Psoas muscle (tissue), 8 donors: ENCODE data around the gene RSPO4. TPM values are rescaled to one million over a fixed set of nuclear protein-coding genes. Genes with fewer than 3 reads are reported as not detected.

Source experiments
- ATAC-seq, 4 donors: fragments of 200-7000 bp; cut with Tn5 transposase; one replicate each; pipeline ENCODE4 v1.9.1; 2020; ENCODE audit warnings: moderate library complexity in 3 of 4, mild to moderate bottlenecking in 2 of 4
- DNase-seq, 2 donors: peaks; one replicate each; pipeline ENCODE4 v3.0.0-alpha.2; 2020
- H3K27ac ChIP-seq: fragments of 200-600 bp; one replicate; pipeline ENCODE4 v1.8.0; 2022
- H3K27me3 ChIP-seq, 3 donors: fragments of 200-600 bp in 1 of 3; one replicate each; pipeline versions ENCODE4 v1.6.1 to v1.8.0; 2013 to 2022; ENCODE audit warnings: low read length in 2 of 3, mild to moderate bottlenecking in 2 of 3, moderate library complexity in 1 of 3; ENCODE audit not compliant: insufficient read depth in 3 of 3
- H3K36me3 ChIP-seq, 2 donors: fragments of 200-600 bp in 1 of 2; one replicate each; pipeline versions ENCODE4 v1.6.1 to v1.8.0; 2013 to 2022; ENCODE audit warnings: low read depth in 1 of 2, mild to moderate bottlenecking in 1 of 2, moderate library complexity in 1 of 2; ENCODE audit not compliant: insufficient read depth in 1 of 2
- H3K4me1 ChIP-seq: fragments of 200-600 bp; one replicate; pipeline ENCODE4 v1.8.0; 2022
- H3K4me3 ChIP-seq: fragments of 200-600 bp; one replicate; pipeline ENCODE4 v1.8.0; 2022; ENCODE audit warnings: mild to moderate bottlenecking
- H3K9me3 ChIP-seq: fragments of 200-600 bp; one replicate; pipeline ENCODE4 v1.8.0; 2022
- WGBS, 3 donors: extraction: QIAGEN DNeasy Blood & Tissue Kit; methylation state at CpG; one replicate each; pipeline versions ENCODE4 v1.1.6 to v1.1.7; 2013; 5-methylcytosine and 5-hydroxymethylcytosine counted together
- intact Hi-C, 2 donors: fragments of 100-400 bp; cut with DNase I; formaldehyde crosslinking; loops; one replicate each; pipeline versions ENCODE4 v1.11.0 to v1.14.2; 2022
- polyA plus RNA-seq, 3 donors: library from polyadenylated mRNA; stranded (reverse); fragments of 200-250 nt; gene quantifications; one replicate each; pipeline ENCODE4 v1.2.3, GENCODE V29; 2013
- total RNA-seq, 4 donors: library from RNA; stranded (reverse); fragmentation: NEBNext Ultra II Directional in 2 of 4; extraction: Animal tissue kit (Norgen Biotek cat#: 25700) in 2 of 4; gene quantifications; one replicate each; pipeline versions ENCODE4 v1.2.1 to v1.2.4, GENCODE V29; 2021 to 2023
- TF ChIP-seq, protein P1 (sequence below): fragments of 200-600 bp; IDR thresholded peaks from one replicate; pipeline ENCODE4 v1.8.0; 2022; ENCODE audit warnings: antibody characterized with exemption
- donor health status: healthy with polysubstance abuse.
- donor health status: DM: no; HTN: no; CAD: no; lungs with moderate emphysema.
- donor health status: Bipolar disorder and iron deficiency.
- donor health status: healthy.
- donor health status: DM: yes; HTN: yes; CAD: no.
- donor health status: DM: no; HTN: no; CAD: no.
- donor health status: DM: no; HTN: no; CAD: no.
- donor health status: DM: yes; HTN: yes; CAD: no.

The RSPO4 gene
- total and polyA plus RNA-seq, 7 donors: 0.01 to 0.13 (median 0.03) TPM; not detected in 4

DNA sequence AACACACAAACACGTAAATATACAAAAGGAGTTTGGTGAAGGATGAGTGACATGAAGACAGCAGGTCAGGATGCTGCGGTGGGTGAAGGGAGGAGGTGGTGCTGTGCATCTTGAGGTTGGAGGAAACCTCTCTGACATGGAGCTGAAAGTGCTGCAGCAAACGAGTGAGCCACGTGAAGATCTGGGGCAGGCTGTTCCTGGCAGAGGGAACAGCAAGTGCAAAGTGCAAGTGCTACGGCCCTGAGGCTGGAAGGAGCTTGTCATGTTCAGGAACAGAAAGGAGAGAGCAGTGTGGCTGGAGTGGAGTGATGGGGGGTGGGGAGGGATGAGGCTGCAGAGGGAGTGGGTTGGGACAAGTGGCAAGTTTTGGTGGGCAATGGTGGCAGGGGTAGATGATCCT is 61.2 kb downstream of the RSPO4 start:
- 70 to 73% (median 70%) methylated on average over 5 of the region's 5 CpGs for WGBS, 3 donors
- DNase-seq (no peak), ATAC-seq (no peak)
- Histone ChIP-seq H3K27ac (no peak overlapping the region), H3K4me1 (no peaks in the 10 kb centered on the region), H3K9me3 (no peaks in the 10 kb centered on the region), H3K4me3 (no peak overlapping the region), H3K27me3 (no peaks in the 10 kb centered on the region), H3K36me3 (no peaks in the 10 kb centered on the region)
- TF ChIP-seq, protein P1, sequence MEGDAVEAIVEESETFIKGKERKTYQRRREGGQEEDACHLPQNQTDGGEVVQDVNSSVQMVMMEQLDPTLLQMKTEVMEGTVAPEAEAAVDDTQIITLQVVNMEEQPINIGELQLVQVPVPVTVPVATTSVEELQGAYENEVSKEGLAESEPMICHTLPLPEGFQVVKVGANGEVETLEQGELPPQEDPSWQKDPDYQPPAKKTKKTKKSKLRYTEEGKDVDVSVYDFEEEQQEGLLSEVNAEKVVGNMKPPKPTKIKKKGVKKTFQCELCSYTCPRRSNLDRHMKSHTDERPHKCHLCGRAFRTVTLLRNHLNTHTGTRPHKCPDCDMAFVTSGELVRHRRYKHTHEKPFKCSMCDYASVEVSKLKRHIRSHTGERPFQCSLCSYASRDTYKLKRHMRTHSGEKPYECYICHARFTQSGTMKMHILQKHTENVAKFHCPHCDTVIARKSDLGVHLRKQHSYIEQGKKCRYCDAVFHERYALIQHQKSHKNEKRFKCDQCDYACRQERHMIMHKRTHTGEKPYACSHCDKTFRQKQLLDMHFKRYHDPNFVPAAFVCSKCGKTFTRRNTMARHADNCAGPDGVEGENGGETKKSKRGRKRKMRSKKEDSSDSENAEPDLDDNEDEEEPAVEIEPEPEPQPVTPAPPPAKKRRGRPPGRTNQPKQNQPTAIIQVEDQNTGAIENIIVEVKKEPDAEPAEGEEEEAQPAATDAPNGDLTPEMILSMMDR: no peak
- intact Hi-C loops: no loop called here

DNA sequence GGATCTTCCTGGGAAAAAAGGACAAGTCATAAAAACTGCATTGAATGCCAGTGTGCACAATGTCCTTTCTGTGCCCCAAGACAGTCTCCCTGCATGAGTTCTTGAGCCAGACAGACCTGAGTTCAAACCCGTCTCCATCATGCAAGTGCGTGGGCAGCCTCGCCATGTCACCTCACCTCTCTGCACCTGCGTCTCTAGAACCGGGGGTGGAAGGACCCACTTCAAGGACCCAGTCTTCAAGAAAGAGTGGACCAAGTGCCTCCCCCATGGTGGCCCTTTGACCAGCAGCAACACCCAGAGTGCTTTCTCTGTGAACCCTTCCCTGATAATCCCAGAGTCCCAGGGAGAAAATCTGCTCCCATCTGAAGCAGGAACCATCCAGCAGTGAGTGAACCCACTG is 62.5 kb downstream of the RSPO4 start:
- Histone ChIP-seq H3K27ac (no peak overlapping the region), H3K27me3 (no peaks in the 10 kb centered on the region), H3K4me3 (no peak overlapping the region), H3K9me3 (no peaks in the 10 kb centered on the region), H3K4me1 (no peaks in the 10 kb centered on the region), H3K36me3 (no peaks in the 10 kb centered on the region)
- intact Hi-C loops: no loop called here
- ATAC-seq: no peak
- no peak for DNase-seq
- TF ChIP-seq, protein P1: no peak
- 89 to 94% (median 93%) methylated on average over 5 of the region's 5 CpGs for WGBS, 3 donors

DNA sequence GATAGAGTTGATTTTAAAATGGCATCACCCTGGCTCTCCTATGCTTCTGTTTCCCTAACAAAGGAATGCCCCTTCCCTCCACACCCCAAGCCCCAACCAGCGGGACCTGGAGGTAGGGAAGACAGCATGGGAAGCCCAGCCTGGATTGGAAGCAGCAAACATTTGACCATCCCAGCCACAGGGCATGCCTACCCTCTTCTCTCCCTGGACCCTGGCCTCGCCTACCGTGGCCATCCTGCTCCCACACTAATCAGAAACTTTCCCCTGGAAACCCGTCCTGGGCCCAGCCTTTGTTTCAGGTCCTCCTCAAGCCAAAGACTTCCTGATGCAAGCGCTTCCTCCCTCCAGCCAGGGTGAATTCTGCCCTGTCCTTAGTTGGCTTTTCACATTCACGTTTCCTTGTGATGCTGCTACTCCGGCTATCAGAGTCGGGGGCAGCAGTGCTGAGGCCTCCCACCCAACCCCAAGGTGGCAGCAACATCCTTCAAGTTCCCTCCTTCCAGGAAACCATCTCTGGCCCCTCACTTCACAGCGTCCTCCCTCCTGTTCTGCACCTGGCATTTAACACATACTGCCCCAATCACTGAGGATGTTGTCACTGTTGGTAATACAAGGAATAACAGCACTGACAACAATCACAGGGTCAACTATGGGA is 67.8 kb downstream of the RSPO4 start:
- Histone ChIP-seq H3K4me1 (no peaks in the 10 kb centered on the region), H3K9me3 (peaks cover 5% of the 10 kb centered on the region), H3K36me3 (no peaks in the 10 kb centered on the region), H3K27ac (no peak overlapping the region), H3K27me3 (no peaks in the 10 kb centered on the region), H3K4me3 (no peak overlapping the region)
- intact Hi-C loops: no loop called here
- TF ChIP-seq, protein P1: no peak
- DNase-seq (no peak), ATAC-seq (no peak)
- 54 to 60% (median 57%) methylated on average over 9 of the region's 9 CpGs for WGBS, 3 donors

DNA sequence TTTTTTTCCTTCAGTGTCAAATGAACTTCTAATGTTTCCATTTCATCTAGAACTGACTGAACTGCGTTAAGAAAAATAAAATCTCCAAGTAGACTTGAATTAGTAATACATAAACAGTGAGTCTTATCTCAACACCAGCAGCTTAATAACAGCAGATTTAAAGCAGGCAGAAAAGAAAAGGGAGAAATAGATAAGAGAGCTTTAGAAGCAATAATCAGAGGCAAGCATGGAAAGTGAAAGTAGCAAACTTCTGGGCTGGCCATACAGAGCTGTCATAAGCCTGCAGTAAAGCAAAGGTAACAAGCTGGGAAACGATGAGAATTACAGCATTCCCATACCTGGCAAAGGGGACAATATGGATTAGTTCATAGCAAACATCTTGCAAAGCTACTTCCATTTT is 69.1 kb downstream of the RSPO4 start:
- intact Hi-C loops: no loop called here
- no peak overlapping the region for H3K4me3 ChIP-seq
- 91 to 93% (median 92%) methylated on average over 2 of the region's 2 CpGs for WGBS, 3 donors
- H3K4me1 ChIP-seq: no peaks in the 10 kb centered on the region
- ATAC-seq (no peak), DNase-seq (no peak)
- no peaks in the 10 kb centered on the region for H3K27me3 ChIP-seq
- no peak overlapping the region for H3K27ac ChIP-seq
- no peaks in the 10 kb centered on the region for H3K36me3 ChIP-seq
- H3K9me3 ChIP-seq: peaks cover 5% of the 10 kb centered on the region
- TF ChIP-seq, protein P1: no peak

DNA sequence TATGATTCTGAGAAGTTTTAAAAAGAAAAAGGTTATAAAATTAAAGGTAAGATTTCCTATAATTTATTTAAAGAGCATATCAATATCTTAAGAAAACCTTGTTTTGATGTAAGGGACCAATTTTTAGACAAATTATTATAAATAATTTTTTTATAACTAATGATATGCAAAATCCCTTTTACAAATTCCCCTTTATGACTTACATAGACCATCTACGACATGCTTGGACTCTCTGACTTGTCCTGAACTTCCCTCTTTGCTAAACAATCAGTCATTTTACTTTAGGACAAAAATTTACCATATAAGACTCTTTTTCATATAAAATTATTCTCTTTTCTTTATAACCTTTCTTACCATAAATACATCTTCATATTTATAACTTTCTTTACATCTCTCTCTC is 70.7 kb downstream of the RSPO4 start:
- DNase-seq (no peak), ATAC-seq (no peak)
- Histone ChIP-seq H3K4me3 (no peak overlapping the region), H3K36me3 (no peaks in the 10 kb centered on the region), H3K27me3 (no peaks in the 10 kb centered on the region), H3K9me3 (peaks cover 5% of the 10 kb centered on the region), H3K4me1 (no peaks in the 10 kb centered on the region), H3K27ac (no peak overlapping the region)
- WGBS, 3 donors: 42 to 60% (median 45%) methylated on average over 1 of the region's 1 CpG
- intact Hi-C loops: no loop called here
- TF ChIP-seq, protein P1: no peak
